SK-N-SH treated with all-trans-retinoic acid at 6 μM for 48 hours (cell line): Measurements from ENCODE around the gene EDARADD.

Experiments used
- ATAC-seq: fragments of 200-7000 bp; cut with Tn5 transposase; 3 replicates; pipeline ENCODE4 v1.9.1; 2020; ENCODE audit warnings: mild to moderate bottlenecking, moderate library complexity
- CREB5 ChIP-seq: fragments of 250-450 bp; sonication (Bioruptor Pico); IDR thresholded peaks from 2 replicates; pipeline ENCODE4 v1.5.1; 2020; ENCODE audit warnings: low read depth, mild to moderate bottlenecking, moderate library complexity
- CSDC2 ChIP-seq: fragments of 250-450 bp; sonication (Bioruptor Pico); IDR thresholded peaks from 2 replicates; pipeline ENCODE4 v1.5.0; 2020; ENCODE audit warnings: mild to moderate bottlenecking, moderate library complexity
- CSRNP3 ChIP-seq: fragments of 250-450 bp; sonication (Bioruptor Pico); IDR thresholded peaks from 2 replicates; pipeline ENCODE4 v1.5.1; 2021; ENCODE audit warnings: mild to moderate bottlenecking, moderate library complexity
- ESRRG ChIP-seq: fragments of 250-450 bp; sonication (Bioruptor Pico); IDR thresholded peaks from 2 replicates; pipeline ENCODE4 v1.6.1; 2021; ENCODE audit warnings: mild to moderate bottlenecking
- OSR1 ChIP-seq: fragments of 250-450 bp; sonication (Bioruptor Pico); IDR thresholded peaks from 2 replicates; pipeline ENCODE4 v1.8.0; 2022; ENCODE audit warnings: moderate library complexity, mild to moderate bottlenecking, inconsistent platforms
- PPARA ChIP-seq: fragments of 250-450 bp; sonication (Bioruptor Pico); IDR thresholded peaks from 2 replicates; pipeline ENCODE4 v1.5.0; 2020; ENCODE audit warnings: mild to moderate bottlenecking, borderline replicate concordance
- RARB ChIP-seq: fragments of 250-450 bp; sonication (Bioruptor Pico); IDR thresholded peaks from 2 replicates; pipeline ENCODE4 v1.8.0; 2021; ENCODE audit warnings: mild to moderate bottlenecking, moderate library complexity
- SNAI2 ChIP-seq: fragments of 250-450 bp; sonication (Bioruptor Pico); IDR thresholded peaks from 2 replicates; pipeline ENCODE4 v1.5.0; 2020; ENCODE audit warnings: mild to moderate bottlenecking, moderate library complexity
- TCF4 ChIP-seq: fragments of 250-450 bp; sonication (Bioruptor Pico); IDR thresholded peaks from 2 replicates; pipeline ENCODE4 v1.8.0; 2021; ENCODE audit warnings: mild to moderate bottlenecking, moderate library complexity, borderline replicate concordance
- TSHZ2 ChIP-seq: fragments of 250-450 bp; sonication (Bioruptor Pico); IDR thresholded peaks from 2 replicates; pipeline ENCODE4 v1.5.0; 2020; ENCODE audit warnings: mild to moderate bottlenecking, moderate library complexity
- ZC3H10 ChIP-seq: fragments of 250-450 bp; sonication (Bioruptor Pico); IDR thresholded peaks from 2 replicates; pipeline ENCODE4 v1.5.1; 2021; ENCODE audit warnings: mild to moderate bottlenecking, moderate library complexity
- ZFP3 ChIP-seq: fragments of 250-450 bp; sonication (Bioruptor Pico); IDR thresholded peaks from 2 replicates; pipeline ENCODE4 v1.5.0; 2020; ENCODE audit warnings: mild to moderate bottlenecking, moderate library complexity
- ZFP30 ChIP-seq: fragments of 450-650 bp; formaldehyde crosslinking; IDR thresholded peaks from 2 replicates; pipeline ENCODE4 v1.5.0; 2022; ENCODE audit warnings: mild to moderate bottlenecking, moderate library complexity
- ZNF70 ChIP-seq: fragments of 450-650 bp; formaldehyde crosslinking; IDR thresholded peaks from 2 replicates; pipeline ENCODE4 v1.5.0; 2020; ENCODE audit warnings: mild to moderate bottlenecking, moderate library complexity
- ZNF8 ChIP-seq: fragments of 450-650 bp; formaldehyde crosslinking; IDR thresholded peaks from 2 replicates; pipeline ENCODE4 v1.5.0; 2020; ENCODE audit warnings: mild to moderate bottlenecking, moderate library complexity
- TF ChIP-seq, protein P1 (sequence below): fragments of 250-450 bp; sonication (Bioruptor Pico); IDR thresholded peaks from 2 replicates; pipeline ENCODE4 v1.8.0; 2020; ENCODE audit warnings: mild to moderate bottlenecking, moderate library complexity, borderline replicate concordance

EDARADD gene

DNA sequence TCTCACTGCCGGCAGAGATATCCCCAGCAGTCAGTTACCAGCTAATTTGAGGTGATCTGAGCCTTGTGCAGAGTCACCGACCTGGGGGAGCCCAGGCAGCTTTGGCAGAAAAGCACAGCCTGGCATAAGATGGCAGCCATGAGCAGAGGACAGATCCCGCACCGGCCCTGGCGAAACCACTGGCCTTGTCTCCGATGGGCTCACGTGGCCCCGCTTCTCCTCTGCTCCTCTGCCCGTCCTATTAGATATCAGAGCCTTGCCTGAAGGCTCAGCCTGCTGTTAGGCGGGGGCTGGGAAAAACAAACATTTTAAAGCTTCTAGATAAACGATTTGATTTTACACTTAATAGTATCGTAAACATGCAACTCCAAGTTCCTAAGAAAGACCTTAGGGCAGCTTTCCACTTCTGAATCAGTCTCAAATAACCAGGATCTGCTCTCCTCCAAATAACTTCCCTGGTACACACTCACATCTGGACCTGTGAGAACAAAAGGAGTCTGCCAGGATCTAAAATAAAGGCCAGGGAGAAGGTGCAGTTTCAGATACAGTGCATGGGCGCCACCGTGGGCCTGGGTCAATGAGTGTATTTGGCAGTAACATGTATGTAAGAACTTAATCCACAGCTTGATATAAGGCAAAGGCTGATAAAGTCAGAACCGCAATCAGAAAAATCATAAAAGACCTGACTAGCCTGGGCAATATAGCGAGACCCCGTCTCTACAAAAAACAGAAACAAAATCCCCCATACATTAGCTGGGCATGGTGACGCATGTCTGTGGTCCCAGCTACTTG is 10.0 kb downstream of the EDARADD start:
- ATAC-seq: no peak
- no peak for TF ChIP-seq ZNF70 (CRISPR knock-in tag)
- TF ChIP-seq ZFP3 (CRISPR knock-in tag): no peak
- TF ChIP-seq CSRNP3: no peak
- TF ChIP-seq PPARA (CRISPR knock-in tag): no peak

- TF ChIP-seq CREB5 (CRISPR knock-in tag): no peak
- TF ChIP-seq, protein P1, sequence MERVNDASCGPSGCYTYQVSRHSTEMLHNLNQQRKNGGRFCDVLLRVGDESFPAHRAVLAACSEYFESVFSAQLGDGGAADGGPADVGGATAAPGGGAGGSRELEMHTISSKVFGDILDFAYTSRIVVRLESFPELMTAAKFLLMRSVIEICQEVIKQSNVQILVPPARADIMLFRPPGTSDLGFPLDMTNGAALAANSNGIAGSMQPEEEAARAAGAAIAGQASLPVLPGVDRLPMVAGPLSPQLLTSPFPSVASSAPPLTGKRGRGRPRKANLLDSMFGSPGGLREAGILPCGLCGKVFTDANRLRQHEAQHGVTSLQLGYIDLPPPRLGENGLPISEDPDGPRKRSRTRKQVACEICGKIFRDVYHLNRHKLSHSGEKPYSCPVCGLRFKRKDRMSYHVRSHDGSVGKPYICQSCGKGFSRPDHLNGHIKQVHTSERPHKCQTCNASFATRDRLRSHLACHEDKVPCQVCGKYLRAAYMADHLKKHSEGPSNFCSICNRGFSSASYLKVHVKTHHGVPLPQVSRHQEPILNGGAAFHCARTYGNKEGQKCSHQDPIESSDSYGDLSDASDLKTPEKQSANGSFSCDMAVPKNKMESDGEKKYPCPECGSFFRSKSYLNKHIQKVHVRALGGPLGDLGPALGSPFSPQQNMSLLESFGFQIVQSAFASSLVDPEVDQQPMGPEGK (CRISPR knock-in tag): no peak
- no peak; the same call in 2 of the 3 replicates for ATAC-seq
Measured at GRCh38 chr1:236407059-236407458, 13.0 kb downstream of the EDARADD start.

DNA sequence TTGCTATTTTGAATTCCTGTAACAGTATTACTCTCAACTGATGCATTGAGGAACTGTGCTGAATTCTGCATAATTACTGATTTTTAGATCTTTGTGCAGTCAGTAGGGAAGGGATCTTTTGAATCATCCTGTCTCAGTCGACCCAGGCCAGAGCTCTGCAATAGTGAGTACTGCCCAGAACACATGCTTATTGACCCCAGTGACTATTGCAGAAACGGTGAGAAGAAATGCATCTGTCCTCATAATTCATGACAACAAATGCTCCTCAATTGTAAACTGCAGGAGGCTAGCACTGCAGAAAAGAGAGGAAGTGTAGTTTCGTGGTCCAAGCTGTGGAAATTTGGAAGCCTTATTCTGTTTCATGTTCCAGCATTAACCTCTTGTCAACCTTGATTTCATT is 19.6 kb downstream of the EDARADD start:
- no peak for TF ChIP-seq ZFP30 (CRISPR knock-in tag)
- TF ChIP-seq RARB (CRISPR knock-in tag): no peak
- TF ChIP-seq SNAI2: no peak
- no peak for ATAC-seq

GRCh38 chr1:236416165-236416564 is 22.1 kb downstream of the EDARADD start:
- TF ChIP-seq CSDC2 (no peak), ZNF70 (CRISPR knock-in tag) (no peak), OSR1 (CRISPR knock-in tag) (no peak), ZNF8 (CRISPR knock-in tag) (no peak), CREB5 (CRISPR knock-in tag) (no peak), RARB (CRISPR knock-in tag) (no peak), TCF4 (no peak), CSRNP3 (no peak), ZC3H10 (CRISPR knock-in tag) (no peak), SNAI2 (no peak), ESRRG (no peak)
- TF ChIP-seq, protein P1 (CRISPR knock-in tag): no peak
- ATAC-seq: no peak

GRCh38 chr1:236417336-236417735 is 23.2 kb downstream of the EDARADD start:
- peak; percentile 83; the same call in 1 of the 2 replicates for TF ChIP-seq TCF4
- peak; percentile 44; the same call in 1 of the 2 replicates for TF ChIP-seq TSHZ2
- no peak for TF ChIP-seq CSRNP3
- TF ChIP-seq, all 23 proteins: peak for 2
- ATAC-seq: no peak
